OCI-LY3 (cell line): ENCODE measurements around the gene ITPKB.

Experiments
- H2AFZ ChIP-seq: fragments of 200-600, 300-600 bp; shearing (Covaris generic); 2 replicates; pipeline ENCODE4 v1.6.0; 2014; ENCODE audit warnings: antibody characterized with exemption, low read depth, low read length
- H3K27ac ChIP-seq: fragments of 200-600, 300-600 bp; sonication (generic); 2 replicates; pipeline ENCODE4 v1.5.1; 2014; ENCODE audit warnings: mild to moderate bottlenecking, low read length, moderate library complexity, mixed read lengths
- H3K27me3 ChIP-seq: fragments of 200-600, 300-600 bp; sonication (generic); 2 replicates; pipeline ENCODE4 v1.6.1; 2014; ENCODE audit warnings: low read depth, low read length, mixed read lengths
- H3K36me3 ChIP-seq: fragments of 200-600, 300-600 bp; sonication (generic); replicated peaks from 2 replicates; pipeline ENCODE3; 2014; ENCODE audit warnings: low read depth, low read length, mixed read lengths
- H3K4me1 ChIP-seq: fragments of 300-600, 200-600 bp; sonication (generic); 2 replicates; pipeline ENCODE4 v1.6.1; 2014; ENCODE audit warnings: low read length, mixed read lengths
- H3K4me2 ChIP-seq: fragments of 200-600, 300-600 bp; sonication (generic); 2 replicates; pipeline ENCODE4 v1.6.1; 2014; ENCODE audit warnings: low read length, mixed read lengths
- H3K4me3 ChIP-seq: fragments of 300-600, 200-600 bp; sonication (generic); 2 replicates; pipeline ENCODE4 v1.5.1; 2014; ENCODE audit warnings: antibody characterized with exemption, mild to moderate bottlenecking, low read length, moderate library complexity
- H3K79me2 ChIP-seq: fragments of 300-600, 200-600 bp; shearing (Covaris generic); 2 replicates; pipeline ENCODE4 v1.6.1; 2014; ENCODE audit warnings: mild to moderate bottlenecking, low read length, mixed read lengths
- H3K9ac ChIP-seq: fragments of 300-600, 200-600 bp; shearing (Covaris generic); 2 replicates; pipeline ENCODE4 v1.6.0; 2014; ENCODE audit warnings: mild to moderate bottlenecking, low read length, moderate library complexity
- H3K9me3 ChIP-seq: fragments of 200-600, 300-600 bp; shearing (Covaris generic); 2 replicates; pipeline ENCODE4 v1.6.1; 2014; ENCODE audit warnings: low read length, mixed read lengths; ENCODE audit not compliant: insufficient read depth
- H4K20me1 ChIP-seq: fragments of 200-600, 300-600 bp; sonication (generic); 2 replicates; pipeline ENCODE4 v1.6.1; 2016; ENCODE audit warnings: low read length, mixed read lengths; ENCODE audit not compliant: insufficient read depth
- CTCF ChIP-seq: fragments of 200-600, 300-600 bp; sonication (generic); IDR thresholded peaks from 2 replicates; pipeline ENCODE4 v1.5.1; 2014; ENCODE audit warnings: antibody characterized with exemption, low read length, low read depth
- EZH2phosphoT487 ChIP-seq: fragments of 200-600 bp; shearing (Covaris generic); IDR thresholded peaks from 2 replicates; pipeline ENCODE4 v1.6.1; 2018; ENCODE audit warnings: antibody characterized with exemption, mixed run types, low read depth

ITPKB gene

GRCh38 chr1:226658546-226659125 is 80.4 kb downstream of the ITPKB start:
- no peak overlapping the region for H2AFZ ChIP-seq
- peaks cover 18% of the 10 kb centered on the region for H4K20me1 ChIP-seq
- H3K4me2 ChIP-seq: no peak overlapping the region
- H3K79me2 ChIP-seq: no peaks in the 10 kb centered on the region
- no peak overlapping the region for H3K27ac ChIP-seq
- peaks cover 50% of the 10 kb centered on the region for H3K4me1 ChIP-seq
- no peak overlapping the region for H3K4me3 ChIP-seq
- H3K9ac ChIP-seq: no peak overlapping the region
- no peak for TF ChIP-seq CTCF
- no peak for TF ChIP-seq EZH2phosphoT487
- no peaks in the 10 kb centered on the region for H3K36me3 ChIP-seq
- H3K9me3 ChIP-seq: no peaks in the 10 kb centered on the region
- peaks cover 26% of the 10 kb centered on the region for H3K27me3 ChIP-seq

- Histone ChIP-seq H3K79me2 (no peaks in the 10 kb centered on the region), H2AFZ (no peak overlapping the region), H3K27ac (no peak overlapping the region), H3K9me3 (no peaks in the 10 kb centered on the region), H4K20me1 (peaks cover 18% of the 10 kb centered on the region; the same call in 1 of the 2 replicates), H3K27me3 (peaks cover 26% of the 10 kb centered on the region), H3K36me3 (no peaks in the 10 kb centered on the region), H3K4me2 (no peak overlapping the region), H3K4me3 (no peak overlapping the region), H3K9ac (no peak overlapping the region), H3K4me1 (peaks cover 50% of the 10 kb centered on the region)
- TF ChIP-seq CTCF (no peak), EZH2phosphoT487 (no peak)
Measured at GRCh38 chr1:226657895-226658545, 81.1 kb downstream of the ITPKB start.

GRCh38 chr1:226656601-226657277 is 82.3 kb downstream of the ITPKB start:
- TF ChIP-seq CTCF: no peak
- no peak for TF ChIP-seq EZH2phosphoT487
- Histone ChIP-seq H3K9me3 (no peaks in the 10 kb centered on the region), H3K36me3 (no peaks in the 10 kb centered on the region), H3K27ac (no peak overlapping the region), H3K79me2 (no peaks in the 10 kb centered on the region), H3K4me2 (no peak overlapping the region), H3K9ac (no peak overlapping the region), H3K27me3 (peaks cover 24% of the 10 kb centered on the region), H2AFZ (no peak overlapping the region), H3K4me1 (peaks cover 42% of the 10 kb centered on the region), H3K4me3 (no peak overlapping the region), H4K20me1 (peaks cover 11% of the 10 kb centered on the region; the same call in 1 of the 2 replicates)

GRCh38 chr1:226656201-226656600 is 82.9 kb downstream of the ITPKB start:
- Histone ChIP-seq H3K27ac (no peak overlapping the region), H3K4me1 (peaks cover 37% of the 10 kb centered on the region), H3K36me3 (no peaks in the 10 kb centered on the region), H2AFZ (no peak overlapping the region), H3K4me3 (no peak overlapping the region), H3K27me3 (peaks cover 19% of the 10 kb centered on the region), H3K9ac (no peak overlapping the region), H3K4me2 (no peak overlapping the region), H3K9me3 (no peaks in the 10 kb centered on the region), H4K20me1 (peaks cover 7% of the 10 kb centered on the region; the same call in 1 of the 2 replicates), H3K79me2 (no peaks in the 10 kb centered on the region)
- TF ChIP-seq CTCF (no peak), EZH2phosphoT487 (no peak)
